AG09319 (cell line): ENCODE data around the gene BICDL1.

Experiments used
- DNase-seq: peaks from one replicate; pipeline ENCODE4 v3.0.0-alpha.2; 2010; ENCODE audit warnings: low read depth; ENCODE audit errors: extremely low read depth
- TF ChIP-seq, protein P1 (sequence below): IDR thresholded peaks from 2 replicates; pipeline ENCODE4 v1.5.1; 2011; ENCODE audit warnings: low read depth, mild to moderate bottlenecking, inconsistent platforms, low read length, moderate library complexity

The BICDL1 gene

GRCh38 chr12:120118321-120119061 lies 129.5 kb downstream of the BICDL1 start:
- DNase-seq, result no peak
- TF ChIP-seq, protein P1, sequence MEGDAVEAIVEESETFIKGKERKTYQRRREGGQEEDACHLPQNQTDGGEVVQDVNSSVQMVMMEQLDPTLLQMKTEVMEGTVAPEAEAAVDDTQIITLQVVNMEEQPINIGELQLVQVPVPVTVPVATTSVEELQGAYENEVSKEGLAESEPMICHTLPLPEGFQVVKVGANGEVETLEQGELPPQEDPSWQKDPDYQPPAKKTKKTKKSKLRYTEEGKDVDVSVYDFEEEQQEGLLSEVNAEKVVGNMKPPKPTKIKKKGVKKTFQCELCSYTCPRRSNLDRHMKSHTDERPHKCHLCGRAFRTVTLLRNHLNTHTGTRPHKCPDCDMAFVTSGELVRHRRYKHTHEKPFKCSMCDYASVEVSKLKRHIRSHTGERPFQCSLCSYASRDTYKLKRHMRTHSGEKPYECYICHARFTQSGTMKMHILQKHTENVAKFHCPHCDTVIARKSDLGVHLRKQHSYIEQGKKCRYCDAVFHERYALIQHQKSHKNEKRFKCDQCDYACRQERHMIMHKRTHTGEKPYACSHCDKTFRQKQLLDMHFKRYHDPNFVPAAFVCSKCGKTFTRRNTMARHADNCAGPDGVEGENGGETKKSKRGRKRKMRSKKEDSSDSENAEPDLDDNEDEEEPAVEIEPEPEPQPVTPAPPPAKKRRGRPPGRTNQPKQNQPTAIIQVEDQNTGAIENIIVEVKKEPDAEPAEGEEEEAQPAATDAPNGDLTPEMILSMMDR, result no peak

DNA sequence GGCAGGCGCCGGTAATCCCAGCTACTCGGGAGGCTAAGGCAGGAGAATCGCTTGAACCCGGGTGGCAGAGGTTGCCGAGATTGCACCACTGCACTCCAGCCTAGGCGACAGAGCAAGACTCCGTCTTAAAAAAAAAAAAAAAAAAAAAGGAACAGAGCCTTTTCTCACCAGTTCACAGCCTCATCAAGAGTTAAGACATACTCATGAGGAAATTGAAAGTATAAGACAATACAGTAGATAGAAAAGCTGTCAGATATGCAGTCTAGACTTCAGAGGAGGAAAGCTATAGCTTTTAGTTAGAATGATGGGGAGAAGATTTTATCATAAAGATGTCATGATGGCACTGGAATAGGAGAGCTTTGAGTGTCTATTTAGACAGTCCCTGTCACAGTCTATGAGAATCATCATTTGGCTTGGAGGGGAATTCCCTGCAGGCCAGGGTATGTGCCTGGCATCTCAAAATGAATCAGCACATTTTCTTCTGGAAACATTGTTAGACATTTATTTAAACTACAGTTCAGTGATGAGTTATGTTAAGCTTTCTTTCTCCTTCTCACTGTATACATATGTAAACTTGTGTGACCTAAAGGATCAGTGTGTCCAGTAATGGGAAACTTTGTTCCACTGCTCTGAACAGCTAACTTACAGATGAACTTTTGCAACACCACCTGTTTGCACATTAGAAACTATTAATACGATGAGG lies 130.4 kb downstream of the BICDL1 start:
- DNase-seq, result no peak
- TF ChIP-seq, protein P1, result no peak

DNA sequence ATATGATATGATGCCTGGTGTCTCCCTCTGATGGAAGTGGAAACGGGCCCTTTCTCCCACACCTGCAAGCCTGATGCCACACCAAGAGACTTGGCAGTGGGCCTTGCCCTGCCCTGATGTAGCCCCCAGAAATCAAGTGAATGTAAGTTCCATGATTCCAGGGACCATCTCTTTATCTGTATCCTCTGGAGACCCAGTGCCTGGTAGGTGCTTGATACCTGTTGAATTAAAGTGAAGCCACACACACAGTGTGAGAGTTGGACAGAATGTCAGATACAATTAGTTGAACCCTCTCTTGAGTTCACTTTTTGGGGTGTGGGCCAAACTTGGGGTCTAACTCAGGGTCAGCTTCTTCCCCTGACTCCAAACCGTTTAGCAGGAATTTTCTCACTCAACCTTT lies 132.3 kb downstream of the BICDL1 start:
- TF ChIP-seq, protein P1, result no peak
- DNase-seq, result no peak

- TF ChIP-seq, protein P1, result no peak
- no peak for DNase-seq
Observed at GRCh38 chr12:120121766-120122293, 132.8 kb downstream of the BICDL1 start.

GRCh38 chr12:120125029-120125428 lies 136.0 kb downstream of the BICDL1 start:
- no peak for DNase-seq
- TF ChIP-seq, protein P1, result no peak

DNA sequence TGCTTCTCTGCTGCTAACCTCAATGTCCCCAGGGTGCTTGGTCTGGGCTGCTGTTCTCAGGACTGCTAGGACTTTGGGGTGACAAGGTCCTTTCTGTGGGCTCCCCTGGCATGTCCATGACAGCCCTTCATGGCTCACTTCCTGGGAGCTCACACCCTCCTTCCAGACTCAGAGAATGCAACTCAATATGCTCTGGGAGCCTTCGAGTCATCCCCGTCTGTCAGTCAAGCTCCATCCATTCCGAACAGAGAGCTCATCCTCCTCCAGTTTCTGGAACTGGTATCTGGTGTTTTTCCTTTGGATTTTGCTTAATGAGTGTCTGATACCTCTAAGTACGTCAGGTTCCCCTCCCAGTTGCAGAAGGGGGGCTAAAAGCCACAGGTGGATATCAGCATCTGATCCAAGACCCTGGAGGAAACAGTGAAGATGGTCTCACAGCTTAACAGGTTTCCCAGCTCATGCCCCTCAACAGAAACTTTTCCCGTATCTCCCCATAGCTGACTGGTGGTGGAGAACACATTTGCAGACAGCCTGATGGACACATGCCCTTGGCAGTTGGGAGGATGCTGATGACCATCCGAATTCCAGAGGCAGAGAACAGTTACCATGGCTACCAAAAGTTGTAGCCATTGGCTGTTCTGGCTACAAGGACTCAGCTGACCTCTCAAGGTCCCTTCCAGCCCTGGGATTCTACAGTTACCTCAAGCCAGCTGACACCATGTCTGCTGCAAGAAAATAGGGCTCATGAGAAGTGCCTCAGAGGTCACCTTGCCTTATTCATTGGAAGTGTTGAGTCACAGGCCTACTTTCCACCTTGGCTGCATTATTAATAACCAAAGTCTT lies 137.0 kb downstream of the BICDL1 start:
- TF ChIP-seq, protein P1, result no peak
- no peak for DNase-seq
